BLaER1 (cell line): Measurements from ENCODE around the gene COLEC11.

Experiments used
- H3K27ac ChIP-seq: shearing (Covaris generic); formaldehyde crosslinking; 2 replicates; pipeline ENCODE4 v1.8.1; 2022
- H3K27me3 ChIP-seq: shearing (Covaris generic); formaldehyde crosslinking; 2 replicates; pipeline ENCODE4 v1.8.1; 2022
- H3K36me3 ChIP-seq: shearing (Covaris generic); formaldehyde crosslinking; 2 replicates; pipeline ENCODE4 v1.8.1; 2022
- H3K4me1 ChIP-seq: shearing (Covaris generic); formaldehyde crosslinking; 2 replicates; pipeline ENCODE4 v1.8.1; 2022
- H3K4me2 ChIP-seq: shearing (Covaris generic); formaldehyde crosslinking; 2 replicates; pipeline ENCODE4 v1.8.1; 2022
- H3K4me3 ChIP-seq: shearing (Covaris generic); formaldehyde crosslinking; 2 replicates; pipeline ENCODE4 v1.8.1; 2022
- H3K9ac ChIP-seq: shearing (Covaris generic); formaldehyde crosslinking; 2 replicates; pipeline ENCODE4 v1.8.1; 2022
- H3K9me3 ChIP-seq: shearing (Covaris generic); formaldehyde crosslinking; 2 replicates; pipeline ENCODE4 v1.8.1; 2022
- H4K20me1 ChIP-seq: shearing (Covaris generic); formaldehyde crosslinking; 2 replicates; pipeline ENCODE4 v1.8.1; 2022
- Cebpa-rat ChIP-seq: shearing (Covaris generic); IDR thresholded peaks from 2 replicates; pipeline ENCODE4 v1.8.1; 2022

COLEC11 gene

DNA sequence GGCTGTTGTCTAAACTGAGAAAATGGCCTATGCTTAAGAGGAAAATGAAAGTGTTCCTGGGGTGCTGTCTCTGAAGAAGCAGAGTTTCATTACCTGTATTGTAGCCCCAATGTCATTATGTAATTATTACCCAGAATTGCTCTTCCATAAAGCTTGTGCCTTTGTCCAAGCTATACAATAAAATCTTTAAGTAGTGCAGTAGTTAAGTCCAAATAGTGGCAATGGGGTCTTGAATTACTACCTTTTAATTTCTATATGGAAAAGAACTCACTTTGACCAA is 49.3 kb downstream of the COLEC11 start:
- no peak overlapping the region for H3K4me2 ChIP-seq
- no peak overlapping the region for H3K9ac ChIP-seq
- H3K27me3 ChIP-seq, result no peaks in the 10 kb centered on the region
- H3K27ac ChIP-seq, result no peak overlapping the region
- no peak overlapping the region for H3K4me3 ChIP-seq
- no peaks in the 10 kb centered on the region for H3K36me3 ChIP-seq
- TF ChIP-seq Cebpa-rat, result no peak
- no peaks in the 10 kb centered on the region for H3K9me3 ChIP-seq
- no peaks in the 10 kb centered on the region for H4K20me1 ChIP-seq
- peaks cover 36% of the 10 kb centered on the region for H3K4me1 ChIP-seq

GRCh38 chr2:3644891-3645605 is 50.1 kb downstream of the COLEC11 start:
- Histone ChIP-seq H3K4me3 (no peak overlapping the region), H3K27me3 (no peaks in the 10 kb centered on the region)

DNA sequence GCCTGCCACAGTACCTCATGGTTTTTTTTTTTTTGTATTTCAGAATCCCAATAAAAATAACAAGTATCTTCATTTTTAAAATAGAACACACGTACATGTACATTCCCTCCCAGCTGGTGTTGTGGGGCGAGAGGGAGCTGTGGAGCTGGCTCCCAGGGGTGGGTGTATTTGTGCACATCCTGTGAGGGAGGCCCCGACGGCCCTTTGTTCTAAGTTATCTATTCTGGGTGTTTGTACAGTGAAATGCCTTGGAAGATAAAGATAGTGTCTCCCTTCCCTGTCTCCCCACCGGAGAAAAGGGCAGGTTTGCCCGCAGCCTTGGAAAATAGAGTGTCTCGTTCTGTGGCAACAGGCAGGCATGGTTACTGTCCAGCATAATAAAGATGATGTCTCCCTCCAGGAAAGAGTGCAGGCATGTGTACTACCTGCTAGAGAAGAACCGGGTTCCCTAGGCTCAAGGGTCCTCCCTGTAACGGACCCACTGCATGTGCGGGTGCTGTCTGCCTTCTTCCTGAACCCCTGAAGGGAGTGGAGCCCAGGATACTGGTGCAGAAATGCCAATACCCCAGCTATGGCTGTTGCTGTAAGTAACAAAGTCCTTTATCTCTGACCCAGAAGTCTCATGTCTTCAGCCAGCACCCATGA is 51.0 kb downstream of the COLEC11 start:
- Histone ChIP-seq H3K4me1 (peaks cover 52% of the 10 kb centered on the region), H3K27ac (no peak overlapping the region; the same call in 1 of the 2 replicates), H3K27me3 (no peaks in the 10 kb centered on the region), H4K20me1 (no peaks in the 10 kb centered on the region), H3K36me3 (no peaks in the 10 kb centered on the region), H3K9ac (no peak overlapping the region), H3K9me3 (no peaks in the 10 kb centered on the region), H3K4me3 (no peak overlapping the region), H3K4me2 (peak overlapping the region; percentile 62)
- no peak for TF ChIP-seq Cebpa-rat

More at GRCh38 chr2:3644891-3645605, 50.1 kb downstream of the COLEC11 start:
- Histone ChIP-seq H3K36me3 (no peaks in the 10 kb centered on the region), H3K27ac (no peak overlapping the region), H4K20me1 (no peaks in the 10 kb centered on the region), H3K9ac (no peak overlapping the region), H3K9me3 (no peaks in the 10 kb centered on the region), H3K4me1 (peaks cover 44% of the 10 kb centered on the region), H3K4me2 (peak overlapping the region; percentile 62)
- TF ChIP-seq Cebpa-rat, result no peak

- Histone ChIP-seq H3K9me3 (no peaks in the 10 kb centered on the region), H3K27me3 (no peaks in the 10 kb centered on the region), H3K4me3 (no peak overlapping the region), H3K4me1 (peaks cover 55% of the 10 kb centered on the region), H3K4me2 (peak overlapping the region; percentile 62), H4K20me1 (no peaks in the 10 kb centered on the region), H3K9ac (no peak overlapping the region), H3K27ac (no peak overlapping the region; the same call in 1 of the 2 replicates), H3K36me3 (no peaks in the 10 kb centered on the region)
- TF ChIP-seq Cebpa-rat, result no peak
These were observed 51.5 kb downstream of the COLEC11 start for GRCh38 chr2:3646446-3646845.

DNA sequence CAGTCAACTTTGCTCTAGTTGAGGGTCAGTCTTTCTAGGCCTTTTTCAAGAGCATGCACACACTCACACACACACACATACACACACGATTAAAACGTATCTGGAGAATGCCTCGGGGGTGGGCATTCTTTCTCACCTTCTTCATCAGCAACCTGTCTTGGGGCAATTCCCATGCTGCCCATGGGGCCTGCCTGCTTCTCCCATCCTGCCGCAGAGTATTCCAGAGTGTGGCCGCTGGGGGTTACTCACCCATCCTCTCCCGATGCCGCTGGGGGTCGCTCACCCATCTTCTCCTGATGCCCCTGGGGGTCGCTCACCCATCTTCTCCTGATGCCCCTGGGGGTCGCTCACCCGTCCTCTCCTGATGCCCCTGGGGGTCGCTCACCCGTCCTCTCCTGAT is 52.3 kb downstream of the COLEC11 start:
- Histone ChIP-seq H3K9me3 (no peaks in the 10 kb centered on the region), H3K4me1 (peaks cover 63% of the 10 kb centered on the region), H3K4me2 (no peak overlapping the region), H3K27me3 (no peaks in the 10 kb centered on the region), H3K27ac (no peak overlapping the region), H3K4me3 (no peak overlapping the region), H3K9ac (no peak overlapping the region), H4K20me1 (no peaks in the 10 kb centered on the region), H3K36me3 (no peaks in the 10 kb centered on the region)
- no peak for TF ChIP-seq Cebpa-rat

GRCh38 chr2:3647831-3648651 is 53.1 kb downstream of the COLEC11 start:
- Histone ChIP-seq H3K9ac (no peak overlapping the region), H3K27ac (no peak overlapping the region), H3K27me3 (no peaks in the 10 kb centered on the region), H3K36me3 (no peaks in the 10 kb centered on the region), H3K4me1 (peaks cover 71% of the 10 kb centered on the region), H3K4me3 (no peak overlapping the region), H3K4me2 (no peak overlapping the region; the same call in 1 of the 2 replicates), H3K9me3 (no peaks in the 10 kb centered on the region), H4K20me1 (no peaks in the 10 kb centered on the region)
- TF ChIP-seq Cebpa-rat, result no peak

DNA sequence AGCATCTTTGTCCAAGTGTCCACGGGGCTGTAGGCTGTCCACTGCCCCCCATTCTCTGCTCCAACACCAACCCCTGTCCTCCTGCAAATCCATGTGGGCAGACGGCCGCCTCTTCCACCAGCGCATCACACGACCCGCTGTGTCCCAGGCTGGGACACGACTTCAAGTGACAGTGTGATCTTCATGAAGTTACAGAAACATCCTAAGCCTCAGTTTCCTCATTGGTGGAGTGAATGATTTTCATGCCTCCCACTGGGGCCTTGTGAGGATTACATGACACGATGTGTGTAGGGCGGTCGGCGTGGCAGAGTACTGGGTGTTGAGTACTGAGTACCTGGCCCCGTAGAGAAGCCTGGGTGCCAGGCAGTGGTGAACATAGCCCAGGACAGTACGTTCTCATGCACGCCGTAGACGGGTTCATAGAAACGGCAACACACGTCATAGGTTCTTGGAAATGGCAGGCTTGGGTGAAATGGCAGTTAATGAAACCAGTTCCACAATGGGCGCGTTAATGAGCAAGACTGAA is 53.8 kb downstream of the COLEC11 start:
- peaks cover 78% of the 10 kb centered on the region for H3K4me1 ChIP-seq

GRCh38 chr2:3649581-3649980 is 54.7 kb downstream of the COLEC11 start:
- Histone ChIP-seq H3K9ac (no peak overlapping the region), H3K27me3 (no peaks in the 10 kb centered on the region), H3K36me3 (no peaks in the 10 kb centered on the region), H4K20me1 (no peaks in the 10 kb centered on the region), H3K4me1 (peaks cover 87% of the 10 kb centered on the region), H3K9me3 (no peaks in the 10 kb centered on the region), H3K4me2 (no peak overlapping the region), H3K27ac (no peak overlapping the region), H3K4me3 (no peak overlapping the region)
- TF ChIP-seq Cebpa-rat, result no peak

More for the DNA sequence above, 53.8 kb downstream of the COLEC11 start:
- Histone ChIP-seq H3K27ac (no peak overlapping the region), H3K9me3 (no peaks in the 10 kb centered on the region), H4K20me1 (no peaks in the 10 kb centered on the region), H3K4me3 (no peak overlapping the region), H3K9ac (no peak overlapping the region), H3K27me3 (no peaks in the 10 kb centered on the region), H3K36me3 (no peaks in the 10 kb centered on the region), H3K4me2 (no peak overlapping the region; the same call in 1 of the 2 replicates)
- no peak for TF ChIP-seq Cebpa-rat

GRCh38 chr2:3650140-3650920 is 55.4 kb downstream of the COLEC11 start:
- H3K27ac ChIP-seq, result no peak overlapping the region
- no peaks in the 10 kb centered on the region for H4K20me1 ChIP-seq
- peak overlapping the region; percentile 75 for H3K4me2 ChIP-seq
- peaks cover 87% of the 10 kb centered on the region for H3K4me1 ChIP-seq
- no peaks in the 10 kb centered on the region for H3K27me3 ChIP-seq
- H3K36me3 ChIP-seq, result no peaks in the 10 kb centered on the region
- no peak overlapping the region for H3K4me3 ChIP-seq
- TF ChIP-seq Cebpa-rat, result no peak
- no peak overlapping the region for H3K9ac ChIP-seq
- no peaks in the 10 kb centered on the region for H3K9me3 ChIP-seq
